ENCODE data around the gene KIF1A.
A peak's percentile ranks its signal among the peaks of the same experiment; 100 is the strongest.

The KIF1A gene

GRCh38 chr2:240819858-240820606 is at the start of gene KIF1A:
Gene KIF1A (minus strand): TSS chr2:240820219. CDS start chr2:240797752, 22,467 bp downstream.
- DNase-seq: peak; percentile 0

- no peak for DNase-seq
Measured at GRCh38 chr2:240869109-240869955, 49.3 kb upstream of the KIF1A start.

- DNase-seq: no peak
Measured at GRCh38 chr2:240868286-240869108, 48.5 kb upstream of the KIF1A start, which contains the start of gene AGXT. Gene AGXT (plus strand): TSS chr2:240868824. CDS start chr2:240868866, 42 bp downstream.

- no peak for DNase-seq
Measured at GRCh38 chr2:240865391-240865790, 45.4 kb upstream of the KIF1A start.

GRCh38 chr2:240864475-240864874 is 44.5 kb upstream of the KIF1A start:
- no peak for DNase-seq

DNA sequence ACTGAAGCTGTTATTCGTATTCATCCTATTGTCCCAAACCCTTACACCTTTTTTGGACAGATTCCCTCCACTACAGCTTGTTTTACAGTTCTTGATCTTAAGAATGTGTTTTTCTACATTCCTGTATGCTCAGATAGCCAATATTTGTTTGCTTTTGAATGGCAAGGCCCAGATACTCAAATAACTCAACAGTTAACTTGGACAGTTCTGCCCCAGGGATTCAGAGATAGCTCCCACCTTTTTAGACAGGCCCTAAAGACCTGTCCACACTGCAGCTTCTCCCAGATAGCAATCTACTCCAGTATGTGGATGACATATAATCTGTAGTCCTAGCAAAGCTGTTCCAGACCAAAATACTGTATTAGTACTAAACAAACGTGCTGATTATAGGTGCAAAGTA is 41.5 kb upstream of the KIF1A start:
- no peak for DNase-seq

DNA sequence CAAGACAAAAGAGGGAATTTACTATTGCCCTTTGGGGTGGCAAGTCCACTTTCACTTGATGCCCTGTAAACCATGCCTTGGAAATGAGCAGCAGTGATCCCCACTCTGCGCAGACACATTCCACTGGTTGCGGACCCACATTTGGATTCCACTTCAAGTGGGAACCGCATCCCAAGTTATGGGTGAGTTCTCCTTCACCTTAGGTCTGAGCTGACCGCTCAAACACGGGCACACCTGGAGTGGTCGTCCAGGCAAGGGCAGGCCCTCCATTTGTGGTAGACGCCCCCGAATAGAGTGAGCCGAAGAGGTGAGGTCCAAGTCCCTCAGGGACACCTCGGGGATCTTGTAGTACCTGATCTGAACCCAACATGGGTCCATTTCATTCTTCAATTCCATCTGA is 38.9 kb upstream of the KIF1A start:
- no peak for DNase-seq

DNA sequence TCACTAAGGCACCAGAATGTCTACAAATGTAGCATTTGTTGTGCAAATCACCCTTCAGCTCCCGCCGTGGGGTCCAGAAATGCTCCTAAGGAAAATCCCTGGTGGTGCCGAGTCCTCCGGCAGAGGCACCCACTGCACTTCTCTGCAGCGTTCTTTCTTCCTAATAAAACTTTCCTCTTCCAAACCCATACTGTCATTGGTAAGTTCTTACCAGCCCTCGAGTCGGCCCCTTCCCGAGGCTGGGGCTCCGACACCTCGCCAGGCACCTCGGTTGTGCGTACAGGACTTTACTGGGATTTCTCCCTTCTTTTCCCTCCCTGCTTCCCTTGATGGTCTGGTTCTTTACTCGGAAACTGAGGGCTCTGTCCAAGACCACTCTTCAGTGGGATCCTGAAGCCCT is 38.3 kb upstream of the KIF1A start:
- DNase-seq: no peak

DNA sequence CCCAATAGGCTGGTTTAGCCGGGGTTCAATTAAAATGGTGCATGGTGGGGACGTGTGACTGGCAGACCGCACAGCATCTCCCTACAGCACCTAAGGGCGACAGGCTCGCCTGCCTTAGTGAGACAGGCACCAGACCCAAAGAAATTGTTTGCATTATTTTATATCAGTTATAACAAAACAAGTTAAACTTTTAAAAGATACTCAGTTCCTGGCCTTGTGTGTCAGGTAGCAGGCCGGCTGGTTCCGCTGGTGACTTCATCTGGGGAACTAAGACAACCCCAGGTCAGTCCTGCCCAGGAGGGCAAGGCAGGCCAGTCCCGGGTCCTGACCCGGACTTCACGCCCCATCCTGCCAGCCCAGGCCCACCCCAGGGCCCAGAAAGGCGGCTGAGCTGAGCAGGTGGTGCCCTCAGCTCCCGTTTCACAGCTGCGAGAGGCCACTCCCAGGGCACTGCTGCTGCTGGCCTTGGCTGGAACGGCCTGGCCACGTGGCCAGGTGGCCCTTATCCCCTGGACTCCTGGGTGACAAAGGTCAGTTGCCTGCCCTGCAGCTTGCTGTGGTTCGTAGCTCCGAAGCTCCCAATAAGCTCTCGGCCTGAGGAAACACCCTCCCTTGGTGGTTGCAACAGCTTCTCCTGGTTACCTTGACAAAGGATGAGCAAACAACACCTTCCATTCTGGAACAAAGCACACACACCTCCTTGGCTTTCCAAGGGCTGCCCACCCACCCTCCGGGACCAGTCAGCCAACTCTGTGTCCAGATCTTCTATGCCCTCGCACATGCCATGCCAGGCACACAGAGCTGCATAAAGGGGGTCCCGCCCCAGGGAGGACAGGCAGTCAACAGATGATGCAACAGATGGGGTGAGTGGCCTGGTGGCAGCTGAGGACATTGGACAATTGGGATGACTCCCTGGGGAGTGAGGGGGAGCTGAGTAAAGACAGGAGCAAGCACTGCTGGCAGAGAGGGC is 37.3 kb upstream of the KIF1A start:
- DNase-seq: no peak

DNA sequence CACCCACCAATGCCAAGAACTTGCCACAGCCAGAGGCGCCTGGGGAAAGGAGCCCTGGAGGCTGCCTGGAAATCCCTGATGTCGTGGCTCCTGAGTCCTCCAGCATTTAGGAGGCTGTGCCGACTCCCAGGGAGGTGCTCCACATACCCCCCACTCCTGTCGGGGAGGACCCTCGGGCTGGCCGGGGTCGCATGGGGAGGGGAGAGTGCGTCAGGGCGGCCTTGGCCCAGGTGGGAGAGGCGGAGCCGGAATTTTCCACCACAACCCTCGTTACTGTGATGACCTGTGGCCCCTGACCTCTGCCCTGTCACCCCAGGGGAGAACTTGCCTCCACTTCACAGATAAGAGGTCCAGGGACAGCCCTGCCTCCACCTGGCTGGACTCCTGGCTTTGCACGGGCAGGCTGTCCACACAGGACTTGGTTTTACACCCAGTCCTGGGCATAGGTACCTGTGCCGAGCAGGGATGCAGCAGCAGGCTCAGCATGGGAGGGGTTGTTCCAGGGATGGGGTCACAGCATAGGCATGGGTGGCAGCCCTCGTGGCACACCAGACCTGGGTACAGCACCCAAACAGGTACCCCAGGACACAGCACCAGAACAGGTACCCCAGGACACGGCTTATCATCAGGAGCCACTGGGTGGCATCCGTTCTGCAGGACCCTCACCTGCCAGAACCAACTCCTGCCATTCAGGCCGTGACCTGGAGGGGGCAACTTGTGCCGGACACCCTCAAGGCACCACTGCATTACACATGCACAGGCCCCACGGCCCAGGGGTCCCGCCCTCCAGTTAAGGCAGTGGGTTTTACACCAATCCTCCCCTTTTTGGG is 36.3 kb upstream of the KIF1A start:
- no peak for DNase-seq

DNA sequence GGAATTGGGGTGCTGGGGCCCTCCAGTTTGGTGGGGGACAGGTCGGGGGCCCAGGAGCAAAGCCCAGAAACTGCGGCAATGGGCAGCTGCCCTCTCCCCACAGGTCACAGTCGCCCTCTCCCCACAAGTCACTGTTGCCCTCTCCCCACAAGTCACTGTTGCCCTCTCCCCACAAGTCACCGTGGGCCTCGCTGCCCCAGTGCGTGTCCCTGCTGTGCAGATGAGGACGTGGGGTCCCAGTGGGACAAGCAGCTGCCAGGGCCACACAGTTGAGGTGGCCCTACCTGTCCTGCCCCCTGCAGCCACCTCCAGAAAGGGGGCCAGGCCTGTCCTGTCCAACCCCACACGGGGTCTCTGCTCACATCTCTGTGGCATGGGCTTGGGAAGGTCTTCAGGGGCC is 35.7 kb upstream of the KIF1A start:
- DNase-seq: no peak

DNA sequence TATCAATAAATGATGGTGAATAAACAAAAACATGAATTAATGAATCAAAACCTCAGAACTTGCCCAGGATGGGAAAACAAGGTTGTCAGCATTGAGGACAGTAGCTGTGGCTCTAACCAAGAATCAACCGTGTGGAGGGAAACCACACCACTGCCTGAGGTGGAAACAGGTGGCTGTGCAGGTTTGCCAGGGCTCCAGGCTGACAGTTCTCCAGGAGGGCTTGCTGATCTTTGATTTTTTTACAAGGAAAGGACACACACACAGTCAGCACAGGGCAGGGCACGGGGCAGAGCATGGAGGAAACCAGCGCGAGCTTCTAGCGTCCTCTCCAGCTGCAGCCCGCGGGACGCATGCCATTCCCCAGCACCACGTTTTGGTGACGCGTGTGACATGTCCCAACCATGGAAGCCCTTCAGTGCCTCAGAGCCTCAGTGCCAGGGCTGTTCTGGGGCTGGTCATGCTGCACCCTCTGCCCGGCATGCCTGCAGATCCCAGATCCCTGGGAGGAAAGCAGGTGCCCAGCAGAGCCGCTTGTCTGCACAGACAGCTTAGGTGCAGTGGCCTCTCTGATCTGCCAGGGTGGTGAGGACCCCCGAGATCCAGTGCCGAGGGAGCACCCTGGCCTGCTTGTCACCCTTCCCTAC is 32.8 kb upstream of the KIF1A start:
- DNase-seq: no peak

DNA sequence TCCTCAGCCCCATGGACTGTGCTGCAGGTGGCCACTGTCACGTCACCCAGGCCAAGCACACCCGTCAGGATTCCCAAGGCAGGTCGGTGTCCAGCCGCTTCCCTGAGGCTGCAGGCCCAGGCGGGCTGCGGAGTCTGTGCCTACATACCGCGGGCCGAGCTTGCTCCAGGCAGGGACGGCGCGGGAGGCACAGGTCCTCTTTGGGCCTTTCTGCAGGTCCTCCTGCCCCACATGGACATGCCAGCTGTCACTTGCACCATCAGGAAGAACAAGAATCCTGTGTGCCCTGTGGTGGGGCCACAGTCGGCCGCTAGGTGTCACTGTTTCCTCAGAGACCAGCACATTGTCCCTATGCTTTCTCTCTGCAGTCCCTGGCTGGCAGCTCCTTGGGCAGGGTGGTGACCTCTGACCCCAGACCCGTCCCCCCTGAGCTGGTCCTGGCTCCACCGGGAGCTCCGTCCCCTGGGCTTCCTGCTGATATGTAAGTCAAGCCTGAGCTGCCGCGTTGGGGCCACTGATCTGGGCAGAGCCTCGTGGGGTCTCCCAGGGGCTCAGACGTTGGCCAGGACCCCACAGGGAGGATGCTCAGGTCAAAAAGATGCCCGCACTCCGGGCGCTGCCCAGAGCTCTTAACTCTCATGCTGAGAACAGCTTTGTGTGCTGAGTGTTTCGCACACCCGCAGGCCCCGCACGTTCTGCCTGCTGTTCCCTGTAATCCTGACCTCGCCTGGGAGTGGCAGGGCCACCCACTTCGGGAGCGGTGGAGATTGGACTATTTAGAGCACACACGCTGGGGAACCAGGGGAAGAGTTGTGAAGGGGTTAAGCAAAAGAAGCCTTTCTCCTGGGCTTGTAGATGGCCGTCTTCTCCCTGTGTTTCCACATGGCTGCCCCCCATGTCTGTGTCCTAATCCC is 31.3 kb upstream of the KIF1A start:
- DNase-seq: no peak

GRCh38 chr2:240850756-240851077 is 30.7 kb upstream of the KIF1A start:
- DNase-seq: no peak

DNA sequence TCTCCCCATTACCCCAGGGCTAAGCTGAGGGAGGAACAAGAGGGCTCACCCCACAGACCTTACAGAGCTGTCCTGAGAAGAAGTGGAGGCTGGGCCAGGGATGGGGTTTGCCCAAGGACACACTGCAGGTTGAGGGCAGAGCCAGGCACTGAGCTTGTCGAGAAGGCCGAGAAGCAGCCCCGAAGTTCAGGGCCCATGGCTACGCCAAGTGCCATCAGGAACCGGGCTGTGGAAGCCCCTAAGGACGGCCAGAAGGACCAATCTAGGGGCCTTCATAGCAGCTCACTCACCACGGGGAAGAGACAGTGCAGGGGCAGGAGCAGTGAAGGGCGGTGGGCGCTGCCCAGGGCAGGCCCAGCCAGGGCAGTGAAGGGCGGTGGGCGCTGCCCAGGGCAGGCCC is 30.0 kb upstream of the KIF1A start:
- DNase-seq: no peak

GRCh38 chr2:240848900-240849680 is 29.1 kb upstream of the KIF1A start:
- no peak for DNase-seq

DNA sequence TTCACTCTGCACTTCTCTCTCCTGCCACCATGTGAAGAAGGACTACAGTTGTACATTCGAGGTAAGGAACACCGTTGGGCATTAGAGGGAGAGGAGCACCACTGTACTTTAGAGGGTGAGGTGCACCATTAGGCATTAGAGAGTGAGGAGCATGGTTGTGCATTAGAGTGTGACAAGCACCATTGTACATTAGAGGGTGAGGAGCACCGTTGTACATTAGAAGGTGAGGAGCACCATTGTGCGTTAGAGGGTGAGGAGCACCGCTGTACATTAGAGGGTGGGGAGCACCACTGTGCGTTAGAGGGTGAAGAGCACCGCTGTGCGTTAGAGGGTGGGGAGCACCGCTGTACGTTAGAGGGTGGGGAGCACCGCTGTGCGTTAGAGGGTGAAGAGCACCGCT is 27.8 kb upstream of the KIF1A start:
- DNase-seq: no peak

DNA sequence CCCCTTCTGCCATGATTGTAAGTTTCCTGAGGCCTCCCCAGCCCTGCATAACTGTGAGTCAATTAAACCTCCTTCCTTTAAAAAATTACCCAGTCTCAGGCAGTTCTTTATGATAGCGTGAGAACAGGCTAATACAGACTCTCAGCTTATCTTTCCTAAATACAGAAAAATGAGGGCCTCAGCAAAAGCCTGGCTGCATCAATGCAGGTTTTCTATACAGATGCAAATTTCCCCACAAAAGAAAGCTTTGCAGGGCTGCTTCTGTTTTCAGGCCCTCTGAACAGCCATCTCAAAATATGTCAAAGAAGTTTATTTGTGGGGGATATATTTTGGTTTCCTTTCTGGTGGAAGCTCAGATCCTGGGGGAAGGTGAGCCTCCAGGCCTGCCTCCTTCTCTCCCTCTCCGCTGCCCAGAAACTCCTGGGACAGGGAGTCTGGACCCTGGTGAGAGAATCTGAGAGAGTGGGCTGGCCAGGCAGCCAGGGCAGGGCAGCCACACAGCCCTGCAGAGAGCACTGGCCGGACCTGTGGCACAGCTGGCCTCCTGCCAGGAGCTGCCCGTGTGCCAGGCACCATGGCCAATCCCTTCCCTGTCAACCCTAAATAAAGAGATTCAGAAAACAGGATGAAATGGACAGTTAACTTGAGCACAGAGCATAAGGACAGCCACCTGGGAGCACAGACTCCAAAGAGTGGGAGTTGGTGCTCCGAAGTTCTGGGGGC is 27.0 kb upstream of the KIF1A start:
- no peak for DNase-seq
